Endothelial cell of umbilical vein (primary cell): ENCODE results near the gene SYTL3. TPM values are rescaled to one million over a fixed set of nuclear protein-coding genes. Genes with fewer than 3 reads are reported as not detected.

ENCODE experiments used
- BruUV-seq: library from RNA; stranded (reverse); fragments of 400-500 nt; replicated peaks from 2 replicates; lab custom pipeline; 2021; lab: Mats Ljungman, UMichigan
- CTCF ChIA-PET: fragments of 300-600, 350-600 bp; sonication (Branson Sonifier 250); formaldehyde crosslinking; loops from one replicate; lab custom pipeline; 2021; ENCODE audit warnings: antibody characterized with exemption, inconsistent platforms; lab: Charles Lee
- POLR2A ChIA-PET: fragments of 300-600, 350-600 bp; sonication (Branson Sonifier 250); formaldehyde crosslinking; loops from one replicate; lab custom pipeline; 2021; ENCODE audit warnings: antibody characterized with exemption, inconsistent platforms; lab: Charles Lee
- DNase-seq: peaks from one replicate; pipeline ENCODE4 v3.0.0-alpha.2; 2011; ENCODE audit warnings: low read depth, low spot score
- FAIRE-seq: peaks from 2 replicates; lab custom pipeline; 2011; peaks lifted over from hg19 to GRCh38; lab: Jason Lieb, UNC
- H2AFZ ChIP-seq: 2 replicates; pipeline ENCODE4 v1.6.0; 2012; ENCODE audit warnings: low read depth, low read length, control low read depth, inconsistent platforms
- H3K27ac ChIP-seq: 2 replicates; pipeline ENCODE4 v1.5.1; 2011; ENCODE audit warnings: low read depth, mild to moderate bottlenecking, control low read depth, low read length, moderate library complexity; ENCODE audit not compliant: insufficient read depth
- H3K27me3 ChIP-seq, 2 experiments: 2 replicates each; pipeline versions ENCODE4 v1.6.0 to v1.6.1; 2011; ENCODE audit warnings: low read length in 2 of 2, mixed read lengths in 1 of 2; ENCODE audit not compliant: control insufficient read depth in 2 of 2, insufficient read depth in 2 of 2
- H3K36me3 ChIP-seq, 2 experiments: 2 replicates in 1 of 2; 3 replicates in 1 of 2; pipeline ENCODE4 v1.5.1; 2011; ENCODE audit warnings: low read length in 2 of 2, mild to moderate bottlenecking in 1 of 2, moderate library complexity in 1 of 2; ENCODE audit not compliant: control insufficient read depth in 2 of 2, insufficient read depth in 2 of 2; ENCODE audit errors: extremely low read depth in 1 of 2
- H3K4me1 ChIP-seq: 3 replicates; pipeline ENCODE4 v1.5.1; 2011; ENCODE audit warnings: mild to moderate bottlenecking, low read length; ENCODE audit not compliant: control insufficient read depth, insufficient read depth; ENCODE audit errors: extremely low read depth
- H3K4me2 ChIP-seq: 2 replicates; pipeline ENCODE4 v1.6.1; 2011; ENCODE audit warnings: low read length, control low read depth, mixed read lengths; ENCODE audit not compliant: insufficient read depth
- H3K4me3 ChIP-seq, 3 experiments: fragments of 200-600 bp in 1 of 3; sonication (generic), shearing (Covaris generic) in 1 of 3; replicated peaks in 1 of 3; 2 replicates each; pipeline ENCODE4 v1.5.1; 2011 to 2016; ENCODE audit warnings: control low read depth in 3 of 3, low read length in 3 of 3, mild to moderate bottlenecking in 2 of 3, inconsistent platforms in 1 of 3, low read depth in 1 of 3, moderate library complexity in 1 of 3; ENCODE audit not compliant: insufficient read depth in 1 of 3
- H3K79me2 ChIP-seq: 2 replicates; pipeline ENCODE4 v1.6.0; 2012; ENCODE audit warnings: low read length, inconsistent platforms; ENCODE audit not compliant: control insufficient read depth, insufficient read depth
- H3K9ac ChIP-seq: replicated peaks from 2 replicates; pipeline ENCODE3; 2011; ENCODE audit warnings: low read length, control low read depth; ENCODE audit not compliant: insufficient read depth; ENCODE audit errors: extremely low read depth
- H3K9me1 ChIP-seq: replicated peaks from 3 replicates; pipeline ENCODE4 v1.6.0; 2011; ENCODE audit warnings: mild to moderate bottlenecking, low read length; ENCODE audit not compliant: control insufficient read depth, insufficient read depth; ENCODE audit errors: extremely low read depth
- H3K9me3 ChIP-seq: replicated peaks from 2 replicates; pipeline ENCODE4 v1.5.1; 2012; ENCODE audit warnings: low read length, inconsistent platforms; ENCODE audit not compliant: control insufficient read depth, insufficient read depth
- H4K20me1 ChIP-seq: replicated peaks from 2 replicates; pipeline ENCODE3; 2011; ENCODE audit warnings: mild to moderate bottlenecking, low read length; ENCODE audit not compliant: control insufficient read depth, insufficient read depth; ENCODE audit errors: extremely low read depth
- EZH2 ChIP-seq: IDR thresholded peaks from 2 replicates; pipeline ENCODE4 v1.6.1; 2012; ENCODE audit warnings: borderline replicate concordance, low read depth, mild to moderate bottlenecking, moderate library complexity, low read length, inconsistent platforms; ENCODE audit not compliant: severe bottlenecking
- FOS ChIP-seq: IDR thresholded peaks from 2 replicates; pipeline ENCODE4 v1.6.1; 2011; ENCODE audit warnings: mild to moderate bottlenecking, low read length, moderate library complexity, borderline replicate concordance; ENCODE audit not compliant: insufficient read depth
- GATA2 ChIP-seq: IDR thresholded peaks from 2 replicates; pipeline ENCODE4 v1.7.0; 2011; ENCODE audit warnings: low read depth, mild to moderate bottlenecking, moderate library complexity, mixed read lengths, low read length; ENCODE audit not compliant: insufficient read length, insufficient read depth
- JUN ChIP-seq: IDR thresholded peaks from 2 replicates; pipeline ENCODE4 v1.6.1; 2011; ENCODE audit warnings: borderline replicate concordance, low read depth; ENCODE audit not compliant: insufficient read length, insufficient read depth
- MYC ChIP-seq: IDR thresholded peaks from one replicate; pipeline ENCODE4 v1.6.1; 2011; ENCODE audit warnings: mild to moderate bottlenecking, low read depth, low read length
- POLR2A ChIP-seq: IDR thresholded peaks from 2 replicates; pipeline ENCODE4 v1.6.1; 2012; ENCODE audit warnings: low read depth, mild to moderate bottlenecking, control low read depth, low read length
- POLR2AphosphoS5 ChIP-seq: IDR thresholded peaks from 2 replicates; pipeline ENCODE4 v1.6.1; 2012; ENCODE audit warnings: low read depth, mild to moderate bottlenecking, control low read depth, low read length, moderate library complexity; ENCODE audit not compliant: insufficient read depth
- dilution Hi-C: fragments of 300-500 bp; cut with MboI; formaldehyde crosslinking; loops from one replicate; pipeline ENCODE4 v1.15.0; 2019; ENCODE audit warnings: low sequenced_read_pairs; ENCODE audit not compliant: extremely low pct_ligation_motif_present
- intact Hi-C: fragments of 100-400 bp; cut with micrococcal nuclease; formaldehyde crosslinking; loops from one replicate; pipeline ENCODE4 v1.10.0; 2022
- polyA plus RNA-seq, 4 experiments: library from polyadenylated mRNA; depleted of rRNA in 3 of 4; stranded (reverse) in 3 of 4; unstranded in 1 of 4; fragments of >200 nt; gene quantifications; 2 replicates each; pipeline versions ENCODE4 v1.2.1 to v1.2.3, GENCODE V29; 2011 to 2012; ENCODE audit warnings: missing spikeins in 1 of 4
- total RNA-seq: library from RNA; stranded (reverse); gene quantifications from 2 replicates; pipeline ENCODE4 v1.2.3, GENCODE V29; 2021
- TF ChIP-seq, protein P1 (sequence below), 2 donors: IDR thresholded peaks; 1 replicate in 1 of 2; 2 replicates in 1 of 2; pipeline ENCODE4 v1.5.1; 2011; ENCODE audit warnings: low read length in 2 of 2, mild to moderate bottlenecking in 2 of 2, moderate library complexity in 2 of 2, control low read depth in 1 of 2, inconsistent platforms in 1 of 2, low read depth in 1 of 2; ENCODE audit not compliant: insufficient read depth in 1 of 2; ENCODE audit errors: extremely low read depth in 1 of 2
- TF ChIP-seq, protein P2 (sequence below): IDR thresholded peaks from 2 replicates; pipeline ENCODE4 v1.6.1; 2011; ENCODE audit not compliant: insufficient read depth, insufficient read length

SYTL3 gene
- total and polyA plus RNA-seq, 2 donors (not counting 3 experiments of a cell fraction or from before 2014, with no cell fraction given), result 0.59 to 0.77 TPM

DNA sequence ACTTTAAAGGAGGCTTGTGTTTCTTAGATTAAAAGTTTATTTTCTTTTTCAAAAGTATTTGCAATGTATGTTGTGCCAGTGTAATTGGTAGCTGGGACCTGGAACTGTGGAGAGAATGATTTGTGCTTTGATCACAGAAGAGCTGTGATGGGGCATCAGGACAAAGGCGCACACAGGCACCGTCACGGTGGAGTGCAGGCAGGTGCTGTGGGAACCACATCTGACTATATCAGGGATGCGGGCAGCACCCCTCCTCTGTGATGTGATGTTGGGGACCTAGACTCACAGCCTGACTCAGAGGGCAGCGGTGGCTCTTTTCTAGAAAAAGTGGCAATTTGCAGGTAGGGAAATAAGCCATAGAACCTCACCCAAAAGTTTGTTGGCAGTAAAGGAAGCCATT lies 34.5 kb downstream of the SYTL3 start:
- Histone ChIP-seq H3K4me3 (no peak overlapping the region), H4K20me1 (no peaks in the 10 kb centered on the region), H3K9me1 (no peaks in the 10 kb centered on the region), H3K79me2 (no peaks in the 10 kb centered on the region), H2AFZ (no peak overlapping the region), H3K4me1 (peaks cover 3% of the 10 kb centered on the region), H3K9ac (no peak overlapping the region), H3K9me3 (no peaks in the 10 kb centered on the region), H3K4me2 (no peak overlapping the region), H3K36me3 (no peaks in the 10 kb centered on the region), H3K27me3 (peaks cover 0 to 2% of the 10 kb centered on the region in 2 experiments), H3K27ac (no peak overlapping the region)
- BruUV-seq, result no TSS peak
- intact Hi-C loops, result no loop called here
- DNase-seq (no peak), FAIRE-seq (no peak)
- no peak for TF ChIP-seq MYC
- TF ChIP-seq POLR2AphosphoS5, result no peak
- TF ChIP-seq POLR2A, result no peak
- TF ChIP-seq, protein P1, sequence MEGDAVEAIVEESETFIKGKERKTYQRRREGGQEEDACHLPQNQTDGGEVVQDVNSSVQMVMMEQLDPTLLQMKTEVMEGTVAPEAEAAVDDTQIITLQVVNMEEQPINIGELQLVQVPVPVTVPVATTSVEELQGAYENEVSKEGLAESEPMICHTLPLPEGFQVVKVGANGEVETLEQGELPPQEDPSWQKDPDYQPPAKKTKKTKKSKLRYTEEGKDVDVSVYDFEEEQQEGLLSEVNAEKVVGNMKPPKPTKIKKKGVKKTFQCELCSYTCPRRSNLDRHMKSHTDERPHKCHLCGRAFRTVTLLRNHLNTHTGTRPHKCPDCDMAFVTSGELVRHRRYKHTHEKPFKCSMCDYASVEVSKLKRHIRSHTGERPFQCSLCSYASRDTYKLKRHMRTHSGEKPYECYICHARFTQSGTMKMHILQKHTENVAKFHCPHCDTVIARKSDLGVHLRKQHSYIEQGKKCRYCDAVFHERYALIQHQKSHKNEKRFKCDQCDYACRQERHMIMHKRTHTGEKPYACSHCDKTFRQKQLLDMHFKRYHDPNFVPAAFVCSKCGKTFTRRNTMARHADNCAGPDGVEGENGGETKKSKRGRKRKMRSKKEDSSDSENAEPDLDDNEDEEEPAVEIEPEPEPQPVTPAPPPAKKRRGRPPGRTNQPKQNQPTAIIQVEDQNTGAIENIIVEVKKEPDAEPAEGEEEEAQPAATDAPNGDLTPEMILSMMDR (IDR thresholded peaks at IDR 0.05; ENCODE audit: extremely low read depth in 1 of 2, insufficient read depth in 1 of 2, low read depth in 1 of 2, low read length in 2 of 2), result no peak
- TF ChIP-seq EZH2, result no peak
- TF ChIP-seq JUN, result no peak
- no peak for TF ChIP-seq GATA2
- no peak for TF ChIP-seq FOS
- TF ChIP-seq, protein P2, sequence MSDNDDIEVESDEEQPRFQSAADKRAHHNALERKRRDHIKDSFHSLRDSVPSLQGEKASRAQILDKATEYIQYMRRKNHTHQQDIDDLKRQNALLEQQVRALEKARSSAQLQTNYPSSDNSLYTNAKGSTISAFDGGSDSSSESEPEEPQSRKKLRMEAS, result no peak
- dilution Hi-C loops, result no loop called here
- POLR2A ChIA-PET, result no interaction called here
- CTCF ChIA-PET, result interaction anchor here (1.2 kb wide), 1 partner anchor 470 kb away, joined by 3 read pairs; no protein-coding TSS in a partner anchor
